H54 (cell line): ENCODE data around the gene KRTAP15-1.
A peak's percentile ranks its signal among the peaks of the same experiment; 100 is the strongest.

ENCODE experiments used
- DNase-seq: peaks from one replicate; pipeline ENCODE4 v3.0.0; 2011; ENCODE audit warnings: low spot score, mixed read lengths; ENCODE audit not compliant: insufficient read length
- FAIRE-seq: peaks from 3 replicates; lab custom pipeline; 2011; peaks lifted over from hg19 to GRCh38; lab: Jason Lieb, UNC
- POLR2A ChIP-seq: IDR thresholded peaks from 2 replicates; pipeline ENCODE4 v1.6.1; 2011; ENCODE audit warnings: low read depth, mild to moderate bottlenecking, low read length

Gene KRTAP15-1

DNA sequence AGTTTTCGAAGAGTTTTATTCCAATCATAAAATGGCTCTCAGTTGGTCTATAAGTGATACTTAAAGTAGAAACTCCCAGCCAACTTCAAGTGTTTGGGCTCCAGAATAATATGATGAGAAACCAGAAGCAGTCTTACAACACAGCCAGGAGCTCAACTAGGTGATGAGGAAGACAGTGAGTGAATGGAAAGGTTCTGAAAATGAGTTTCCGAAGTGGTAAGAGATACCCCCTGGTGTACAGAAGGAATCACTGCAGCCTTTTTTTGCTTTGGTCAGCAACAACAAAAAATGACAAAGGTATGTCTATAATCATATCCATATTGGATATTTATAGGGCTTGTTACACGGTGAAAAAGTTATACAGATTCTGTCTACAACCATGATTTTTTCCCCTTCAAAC, 23.6 kb downstream of the KRTAP15-1 start:
- DNase-seq, result no peak
- peak; percentile 77 for FAIRE-seq
- no peak for TF ChIP-seq POLR2A

GRCh38 chr21:30468900-30469714, 29.0 kb downstream of the KRTAP15-1 start:
- FAIRE-seq, result no peak
- TF ChIP-seq POLR2A, result no peak
- no peak for DNase-seq

- TF ChIP-seq POLR2A, result no peak
- DNase-seq (no peak), FAIRE-seq (no peak)
Observed at GRCh38 chr21:30478004-30478403, 37.9 kb downstream of the KRTAP15-1 start.

DNA sequence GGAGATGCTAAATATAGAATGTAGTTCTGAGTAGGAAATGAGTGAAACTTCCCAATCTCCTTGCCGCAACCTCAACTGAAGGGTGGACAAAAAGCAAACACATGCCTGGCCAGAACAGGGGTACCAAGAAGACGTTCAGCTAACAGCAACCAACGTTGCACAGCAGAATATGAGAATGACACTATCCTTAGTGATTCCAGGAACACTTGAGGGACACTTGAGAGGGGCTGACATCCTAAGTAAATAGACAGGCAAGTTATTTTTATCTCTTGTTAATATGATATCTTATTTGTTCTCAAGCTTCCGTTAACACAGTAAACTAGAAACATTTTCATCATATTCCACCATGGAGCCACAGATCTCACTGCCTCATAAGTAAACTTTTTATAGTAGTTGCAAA, 39.2 kb downstream of the KRTAP15-1 start:
- FAIRE-seq, result no peak

DNA sequence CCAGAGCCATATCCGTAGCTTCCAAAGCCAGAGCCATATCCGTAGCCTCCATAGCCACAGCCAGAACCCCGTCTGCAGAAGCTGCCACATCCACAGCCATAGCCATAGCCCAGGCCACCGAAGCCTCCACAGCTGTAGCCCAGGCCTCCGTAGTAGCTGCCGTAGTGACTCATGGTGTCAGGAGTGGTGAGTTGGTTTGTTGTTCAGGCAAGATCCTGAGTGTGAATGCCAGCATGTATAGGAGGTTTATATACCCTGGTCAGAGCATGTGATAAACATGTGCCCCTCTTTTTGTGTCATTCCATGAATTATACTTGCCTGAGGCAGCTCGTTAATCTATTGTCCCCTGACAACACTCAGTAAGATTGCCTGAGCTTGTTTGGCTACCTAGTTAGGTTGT, 40.1 kb downstream of the KRTAP15-1 start, which contains the start of gene KRTAP19-1:
Gene KRTAP19-1 (minus strand): TSS at position 223 of the 400 bp plus-strand sequence. CDS start 50 bp downstream, at position 173.
- DNase-seq, result no peak
- no peak for TF ChIP-seq POLR2A
- FAIRE-seq, result no peak

More for the DNA sequence above, 39.2 kb downstream of the KRTAP15-1 start:
- no peak for DNase-seq
- no peak for TF ChIP-seq POLR2A

DNA sequence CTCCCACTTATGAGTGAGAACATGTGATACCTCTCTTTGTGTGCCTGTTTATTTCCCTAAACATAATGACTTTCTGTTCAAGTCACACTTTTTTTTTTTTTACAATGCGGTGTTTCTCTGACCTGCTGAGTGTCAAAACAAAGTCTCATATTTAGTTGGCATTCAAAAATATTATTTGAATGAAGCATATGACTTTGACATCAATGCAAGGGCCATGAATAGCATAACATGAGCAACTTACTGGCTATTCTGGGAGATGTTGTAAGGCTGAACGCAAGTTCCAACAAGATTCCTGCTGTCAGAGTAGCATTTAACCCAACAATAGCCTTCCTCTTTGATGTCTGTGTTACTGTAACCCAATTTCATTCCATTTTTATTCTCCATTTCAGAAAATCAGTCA, 42.1 kb downstream of the KRTAP15-1 start:
- DNase-seq (no peak), FAIRE-seq (no peak)
- TF ChIP-seq POLR2A, result no peak

GRCh38 chr21:30486180-30486579, 46.1 kb downstream of the KRTAP15-1 start:
- no peak for TF ChIP-seq POLR2A
- FAIRE-seq (no peak), DNase-seq (no peak)

DNA sequence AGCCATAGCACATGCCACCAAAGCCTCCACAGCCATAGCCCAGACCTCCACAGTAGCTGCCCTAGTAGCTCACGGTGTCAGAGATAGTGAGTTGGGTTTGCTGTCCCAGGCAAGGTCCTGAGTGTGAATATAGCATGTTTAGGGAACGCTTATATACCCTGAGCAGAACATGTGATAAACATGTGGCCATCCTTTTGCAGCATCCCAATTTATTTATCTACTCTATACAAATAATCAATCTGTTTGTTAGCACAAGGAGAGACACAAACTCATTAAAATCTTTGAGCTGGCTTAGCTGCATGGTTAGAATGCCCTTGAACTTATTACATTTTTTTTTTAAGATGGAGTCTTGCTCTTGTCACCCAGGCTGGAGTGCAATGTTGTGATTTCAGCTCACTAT, 47.3 kb downstream of the KRTAP15-1 start, which contains the start of gene KRTAP19-2:
Gene KRTAP19-2 (minus strand): TSS at position 101 of the 400 bp plus-strand sequence. CDS start 88 bp downstream, at position 13.
- no peak for FAIRE-seq
- no peak for TF ChIP-seq POLR2A
- DNase-seq, result no peak
